ENCODE data around the gene MZF1. TPM values are rescaled to one million over a fixed set of nuclear protein-coding genes. Genes with fewer than 3 reads are reported as not detected.

The MZF1 gene
- total and polyA plus RNA-seq, 10 of the 15 experiments (the other 5 are each of a cell fraction or from before 2014, with no cell fraction given) = 0.38 to 14.7 (median 7.2) TPM

DNA sequence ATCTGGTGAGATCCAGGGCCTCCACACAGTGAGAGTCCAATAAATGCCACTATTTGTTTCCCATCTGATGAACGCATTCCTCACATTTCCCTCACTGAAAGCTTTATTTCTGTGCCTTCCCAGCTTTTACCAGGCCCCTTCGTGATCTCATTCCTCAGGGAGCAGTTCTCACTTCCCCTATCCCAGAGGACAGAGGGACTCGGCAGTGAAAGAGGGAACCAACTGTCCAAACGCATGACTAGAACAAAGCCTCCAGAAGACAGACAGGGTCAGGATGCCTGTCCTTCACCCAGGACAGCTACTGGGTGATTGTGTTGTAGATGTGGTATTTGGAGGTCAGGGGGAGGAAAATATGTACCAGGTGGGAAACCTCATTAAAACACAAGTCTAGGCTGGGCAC, 51.5 kb downstream of the MZF1 start:
- in situ Hi-C loops (cut with MboI) = no loop called here
- no peak overlapping the region for H3K9ac ChIP-seq (ENCODE audit: control insufficient read depth, insufficient read depth, low read length)
- WGBS (ENCODE audit: insufficient coverage, insufficient replicate concordance, low lambda C conversion rate, missing lambda C conversion rate) = 63% methylated on average over 4 of the region's 4 CpGs

More for the DNA sequence above, 51.5 kb downstream of the MZF1 start:
- RAD21 ChIA-PET (ENCODE audit: unreplicated experiment) = interaction anchor here (0.9 to 4.0 kb wide), 6 partner anchors 23 to 194 kb away, joined by 3 to 50 read pairs (median 14); partner anchors contain the start of genes CHMP2A, TRIM28 and ZSCAN22
- SMC1A ChIA-PET (ENCODE audit: uncharacterized antibody, unreplicated experiment) = interaction anchor here (0.6 to 3.6 kb wide), 9 partner anchors 11 to 335 kb away, joined by 3 to 43 read pairs (median 7); partner anchors contain the start of genes MZF1, TRIM28 and UBE2M
- H3K27ac ChIP-seq (ENCODE audit: control insufficient read depth, insufficient read depth) = no peak overlapping the region
- no peak overlapping the region for H3K4me3 ChIP-seq
- BruUV-seq (replicated peaks) = no TSS peak
- intact Hi-C loops (cut with micrococcal nuclease; ENCODE audit: unreplicated experiment) = no loop called here
- H3K9me3 ChIP-seq (replicated peaks; ENCODE audit: control insufficient read depth, insufficient read depth, low read length) = no peaks in the 10 kb centered on the region
- FAIRE-seq (no peak), DNase-seq (ENCODE audit: low read depth, low spot score) (no peak), ATAC-seq (no peak)
- peaks cover 0 to 2% of the 10 kb centered on the region in 2 experiments; a peak in 2 of 4 replicates for H3K36me3 ChIP-seq (ENCODE audit: control insufficient read depth in 2 of 2, insufficient read depth in 2 of 2, low read length in 1 of 2)
- H3K27me3 ChIP-seq (replicated peaks in 1 of 2; ENCODE audit: control insufficient read depth in 2 of 2, insufficient read depth in 2 of 2, low read length in 1 of 2) = no peaks in the 10 kb centered on the region
- H3K79me2 ChIP-seq (ENCODE audit: control insufficient read depth, insufficient read depth, low read length) = peaks cover 23% of the 10 kb centered on the region
- CTCF ChIA-PET = interaction anchor here (0.8 to 4.2 kb wide), 7 partner anchors 23 to 293 kb away, joined by 3 to 67 read pairs (median 21); partner anchors contain the start of genes CHMP2A, TRIM28 and ZNF544
- TF ChIP-seq PAX8 (IDR thresholded peaks at IDR 0.05) = no peak
- no peak for TF ChIP-seq ZNF622 (IDR thresholded peaks at IDR 0.05)
- TF ChIP-seq CREB1 (IDR thresholded peaks at IDR 0.05; ENCODE audit: low read depth) = no peak
- TF ChIP-seq TCF3 (IDR thresholded peaks at IDR 0.05; ENCODE audit: borderline replicate concordance, insufficient read depth, low read depth, low read length) = no peak
- no peak for TF ChIP-seq ZBTB11 (CRISPR knock-in tag; IDR thresholded peaks at IDR 0.05)
- TF ChIP-seq SUZ12 (IDR thresholded peaks at IDR 0.05; ENCODE audit: unreplicated experiment) = no peak
- TF ChIP-seq, protein P1, sequence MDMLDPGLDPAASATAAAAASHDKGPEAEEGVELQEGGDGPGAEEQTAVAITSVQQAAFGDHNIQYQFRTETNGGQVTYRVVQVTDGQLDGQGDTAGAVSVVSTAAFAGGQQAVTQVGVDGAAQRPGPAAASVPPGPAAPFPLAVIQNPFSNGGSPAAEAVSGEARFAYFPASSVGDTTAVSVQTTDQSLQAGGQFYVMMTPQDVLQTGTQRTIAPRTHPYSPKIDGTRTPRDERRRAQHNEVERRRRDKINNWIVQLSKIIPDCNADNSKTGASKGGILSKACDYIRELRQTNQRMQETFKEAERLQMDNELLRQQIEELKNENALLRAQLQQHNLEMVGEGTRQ (IDR thresholded peaks at IDR 0.05; ENCODE audit: borderline replicate concordance, low read depth, low read length) = no peak
- TF ChIP-seq MTA3 (IDR thresholded peaks at IDR 0.05; ENCODE audit: borderline replicate concordance, low read length) = no peak
- TF ChIP-seq BACH1 (IDR thresholded peaks at IDR 0.05; ENCODE audit: borderline replicate concordance) = no peak
- no peak for TF ChIP-seq MAX (IDR thresholded peaks at IDR 0.05; ENCODE audit: low read depth, low read length)
- TF ChIP-seq NBN (IDR thresholded peaks at IDR 0.05) = no peak
- no peak for TF ChIP-seq USF1 (IDR thresholded peaks at IDR 0.05; ENCODE audit: borderline replicate concordance, extremely low read length, insufficient read depth, low read depth, low read length)
- TF ChIP-seq, protein P2, sequence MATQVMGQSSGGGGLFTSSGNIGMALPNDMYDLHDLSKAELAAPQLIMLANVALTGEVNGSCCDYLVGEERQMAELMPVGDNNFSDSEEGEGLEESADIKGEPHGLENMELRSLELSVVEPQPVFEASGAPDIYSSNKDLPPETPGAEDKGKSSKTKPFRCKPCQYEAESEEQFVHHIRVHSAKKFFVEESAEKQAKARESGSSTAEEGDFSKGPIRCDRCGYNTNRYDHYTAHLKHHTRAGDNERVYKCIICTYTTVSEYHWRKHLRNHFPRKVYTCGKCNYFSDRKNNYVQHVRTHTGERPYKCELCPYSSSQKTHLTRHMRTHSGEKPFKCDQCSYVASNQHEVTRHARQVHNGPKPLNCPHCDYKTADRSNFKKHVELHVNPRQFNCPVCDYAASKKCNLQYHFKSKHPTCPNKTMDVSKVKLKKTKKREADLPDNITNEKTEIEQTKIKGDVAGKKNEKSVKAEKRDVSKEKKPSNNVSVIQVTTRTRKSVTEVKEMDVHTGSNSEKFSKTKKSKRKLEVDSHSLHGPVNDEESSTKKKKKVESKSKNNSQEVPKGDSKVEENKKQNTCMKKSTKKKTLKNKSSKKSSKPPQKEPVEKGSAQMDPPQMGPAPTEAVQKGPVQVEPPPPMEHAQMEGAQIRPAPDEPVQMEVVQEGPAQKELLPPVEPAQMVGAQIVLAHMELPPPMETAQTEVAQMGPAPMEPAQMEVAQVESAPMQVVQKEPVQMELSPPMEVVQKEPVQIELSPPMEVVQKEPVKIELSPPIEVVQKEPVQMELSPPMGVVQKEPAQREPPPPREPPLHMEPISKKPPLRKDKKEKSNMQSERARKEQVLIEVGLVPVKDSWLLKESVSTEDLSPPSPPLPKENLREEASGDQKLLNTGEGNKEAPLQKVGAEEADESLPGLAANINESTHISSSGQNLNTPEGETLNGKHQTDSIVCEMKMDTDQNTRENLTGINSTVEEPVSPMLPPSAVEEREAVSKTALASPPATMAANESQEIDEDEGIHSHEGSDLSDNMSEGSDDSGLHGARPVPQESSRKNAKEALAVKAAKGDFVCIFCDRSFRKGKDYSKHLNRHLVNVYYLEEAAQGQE (IDR thresholded peaks at IDR 0.05; ENCODE audit: low read depth, low read length) = no peak
- no peak for TF ChIP-seq KDM1A (IDR thresholded peaks at IDR 0.05; ENCODE audit: borderline replicate concordance)
- POLR2A ChIA-PET = interaction anchor here (0.6 to 3.0 kb wide), 9 partner anchors 22 to 215 kb away, joined by 3 to 24 read pairs (median 4); partner anchors contain the start of gene TRIM28
- no peak overlapping the region for H2AFZ ChIP-seq (ENCODE audit: control insufficient read depth, low read depth, low read length)
- no peak overlapping the region for H3K4me2 ChIP-seq (ENCODE audit: control insufficient read depth, insufficient read depth)
- peaks cover 11% of the 10 kb centered on the region for H3K4me1 ChIP-seq (ENCODE audit: control insufficient read depth, insufficient read depth, low read length)
- no peaks in the 10 kb centered on the region for H4K20me1 ChIP-seq (ENCODE audit: control insufficient read depth, insufficient read depth)
